Stimulated activated CD8-positive, alpha-beta memory T cell treated with anti-CD3 and anti-CD28 coated beads, Interleukin-15, amount 100 ng/mL, for 24 hours (primary cell): ENCODE measurements around the gene GHITM.
"Not testable (repeated sequence)": the region's sequence is repeated elsewhere in the genome, so short reads cannot be mapped to it uniquely, and the experiment has no call there.

Source experiments
- DNase-seq: peaks from one replicate; pipeline ENCODE4 v3.0.0-alpha.2; 2020; ENCODE audit warnings: low read depth

GHITM gene

GRCh38 chr10:84139126-84140035, at the start of gene GHITM:
Gene GHITM, plus strand, starts transcription at chr10:84139509. Its CDS starts 1,992 bp downstream, at chr10:84141501.
- DNase-seq, result peak; percentile 94

- DNase-seq, result no peak
These were observed 43.4 kb upstream of the GHITM start for GRCh38 chr10:84095811-84096497.

GRCh38 chr10:84097787-84098353, 41.4 kb upstream of the GHITM start:
- no peak for DNase-seq

- DNase-seq, result no peak
These were observed 40.6 kb upstream of the GHITM start for GRCh38 chr10:84098667-84099066.

- DNase-seq, result no peak
These were observed 38.3 kb upstream of the GHITM start for GRCh38 chr10:84101042-84101441.

- DNase-seq, result no peak
These were observed 30.5 kb upstream of the GHITM start for GRCh38 chr10:84108797-84109196.

- DNase-seq, result not testable (repeated sequence)
These were observed 29.5 kb upstream of the GHITM start for GRCh38 chr10:84109772-84110171.

GRCh38 chr10:84113468-84113867, 25.8 kb upstream of the GHITM start:
- not testable (repeated sequence) for DNase-seq

- DNase-seq, result no peak
These were observed 25.1 kb upstream of the GHITM start for GRCh38 chr10:84114088-84114667.

- not testable (repeated sequence) for DNase-seq
These were observed 22.1 kb upstream of the GHITM start for GRCh38 chr10:84117204-84117603.

- no peak for DNase-seq
These were observed 21.5 kb upstream of the GHITM start for GRCh38 chr10:84117686-84118394.

GRCh38 chr10:84118395-84119006, 20.8 kb upstream of the GHITM start:
- no peak for DNase-seq

GRCh38 chr10:84123362-84123761, 15.9 kb upstream of the GHITM start:
- DNase-seq, result no peak

- not testable (repeated sequence) for DNase-seq
These were observed 13.2 kb upstream of the GHITM start for GRCh38 chr10:84125910-84126784.

GRCh38 chr10:84126785-84127167, 12.5 kb upstream of the GHITM start:
- no peak for DNase-seq

GRCh38 chr10:84135836-84136235, 3.5 kb upstream of the GHITM start:
- DNase-seq, result no peak

- no peak for DNase-seq
These were observed 1.5 kb upstream of the GHITM start for GRCh38 chr10:84137811-84138210.

GRCh38 chr10:84138478-84139125, 707 bp upstream of the GHITM start:
- peak; percentile 10 for DNase-seq

GRCh38 chr10:84140036-84140379, 699 bp downstream of the GHITM start:
- DNase-seq, result no peak

- no peak for DNase-seq
These were observed 8.0 kb downstream of the GHITM start for GRCh38 chr10:84147347-84147746.
